GM12878 (cell line): Measurements from ENCODE around the gene MAP7D2. TPM values are rescaled to one million over a fixed set of nuclear protein-coding genes. Genes with fewer than 3 reads are reported as not detected.

Source experiments
- ATAC-seq: fragments of 200-7000 bp; cut with Tn5 transposase; 3 replicates; pipeline ENCODE4 v1.9.1; 2020; ENCODE audit warnings: mild to moderate bottlenecking, moderate library complexity
- BruUV-seq: library from RNA; stranded (reverse); fragments of 400-500 nt; replicated peaks from 2 replicates; lab custom pipeline; 2021; lab: Mats Ljungman, UMichigan
- CTCF ChIA-PET: fragments of 300-600 bp; sonication (Branson Sonifier 250); formaldehyde crosslinking; extraction: SDS; loops from one replicate; lab custom pipeline; 2021; ENCODE audit warnings: inconsistent platforms; lab: Yijun Ruan, JAX
- POLR2A ChIA-PET: fragments of 350-600 bp; formaldehyde crosslinking; extraction: SDS; loops from one replicate; lab custom pipeline; 2021; ENCODE audit warnings: inconsistent platforms; lab: Charles Lee
- RAD21 ChIA-PET: fragments of 300-600 bp; sonication (Branson Sonifier 250); formaldehyde crosslinking; loops from one replicate; lab custom pipeline; 2023; ENCODE audit warnings: antibody characterized with exemption; ENCODE audit not compliant: unreplicated experiment; lab: Charles Lee
- SMC1A ChIA-PET: fragments of 300-600 bp; sonication (Branson Sonifier 250); formaldehyde crosslinking; loops from one replicate; lab custom pipeline; 2023; ENCODE audit not compliant: unreplicated experiment, uncharacterized antibody; lab: Charles Lee
- DNase-seq: peaks from one replicate; pipeline ENCODE4 v3.0.0-alpha.2; 2011; ENCODE audit warnings: low read depth, low spot score
- FAIRE-seq: peaks from 3 replicates; lab custom pipeline; 2011; peaks lifted over from hg19 to GRCh38; lab: Jason Lieb, UNC
- H2AFZ ChIP-seq: 2 replicates; pipeline ENCODE4 v1.6.0; 2011; ENCODE audit warnings: low read depth, low read length, control low read depth; ENCODE audit not compliant: control insufficient read depth
- H3K27ac ChIP-seq: 2 replicates; pipeline ENCODE4 v1.5.1; 2011; ENCODE audit warnings: control low read depth; ENCODE audit not compliant: control insufficient read depth, insufficient read depth
- H3K27me3 ChIP-seq, 2 experiments: replicated peaks in 1 of 2; 2 replicates each; pipeline versions ENCODE4 v1.6.0 to v1.6.1; 2011; ENCODE audit warnings: low read length in 1 of 2; ENCODE audit not compliant: control insufficient read depth in 2 of 2, insufficient read depth in 2 of 2
- H3K36me3 ChIP-seq, 2 experiments: 2 replicates each; pipeline ENCODE4 v1.5.1; 2011; ENCODE audit warnings: low read length in 1 of 2; ENCODE audit not compliant: control insufficient read depth in 2 of 2, insufficient read depth in 2 of 2
- H3K4me1 ChIP-seq: 2 replicates; pipeline ENCODE4 v1.6.1; 2011; ENCODE audit warnings: mild to moderate bottlenecking, low read length, moderate library complexity, mixed read lengths; ENCODE audit not compliant: control insufficient read depth, insufficient read depth
- H3K4me2 ChIP-seq: 2 replicates; pipeline ENCODE4 v1.6.0; 2011; ENCODE audit warnings: control low read depth; ENCODE audit not compliant: control insufficient read depth, insufficient read depth
- H3K4me3 ChIP-seq: fragments of 200-600 bp; sonication (generic); 2 replicates; pipeline ENCODE4 v1.5.1; 2016
- H3K79me2 ChIP-seq: 2 replicates; pipeline ENCODE4 v1.6.0; 2011; ENCODE audit warnings: low read length; ENCODE audit not compliant: control insufficient read depth, insufficient read depth
- H3K9ac ChIP-seq: 2 replicates; pipeline ENCODE4 v1.8.0; 2011; ENCODE audit warnings: low read length, control low read depth, mixed read lengths; ENCODE audit not compliant: control insufficient read depth, insufficient read depth
- H3K9me3 ChIP-seq: replicated peaks from 3 replicates; pipeline ENCODE4 v1.5.1; 2011; ENCODE audit warnings: mild to moderate bottlenecking, low read length; ENCODE audit not compliant: control insufficient read depth, insufficient read depth
- H4K20me1 ChIP-seq: 2 replicates; pipeline ENCODE4 v1.6.0; 2011; ENCODE audit not compliant: control insufficient read depth, insufficient read depth
- BACH1 ChIP-seq: fragments of 450-650 bp; IDR thresholded peaks from 2 replicates; pipeline ENCODE4 v1.6.1; 2017; ENCODE audit warnings: mild to moderate bottlenecking, borderline replicate concordance
- E2F4 ChIP-seq: IDR thresholded peaks from 2 replicates; pipeline ENCODE4 v1.6.1; 2012; ENCODE audit warnings: low read depth, low read length, improper control_type of control experiment
- GABPA ChIP-seq: IDR thresholded peaks from 2 replicates; pipeline ENCODE4 v1.6.1; 2014; ENCODE audit warnings: antibody characterized with exemption, low read depth, mild to moderate bottlenecking, inconsistent platforms
- IRF5 ChIP-seq: fragments of 450-650 bp; IDR thresholded peaks from 2 replicates; pipeline ENCODE4 v1.6.1; 2017; ENCODE audit warnings: borderline replicate concordance
- POLR2AphosphoS2 ChIP-seq: IDR thresholded peaks from 2 replicates; pipeline ENCODE4 v1.6.1; 2011; ENCODE audit warnings: low read depth, mild to moderate bottlenecking, low read length, improper control_type of control experiment, moderate library complexity
- SPI1 ChIP-seq: IDR thresholded peaks from 2 replicates; pipeline ENCODE4 v1.6.1; 2011; ENCODE audit warnings: low read depth, mild to moderate bottlenecking, low read length, moderate library complexity, borderline replicate concordance; ENCODE audit not compliant: insufficient read depth
- USF2 ChIP-seq: IDR thresholded peaks from 2 replicates; pipeline ENCODE4 v1.6.1; 2011; ENCODE audit warnings: low read depth, low read length, improper control_type of control experiment, borderline replicate concordance
- WGBS: methylation state at CpG from one replicate; pipeline ENCODE4 v1.1.6; 2016; ENCODE audit warnings: low lambda C conversion rate; ENCODE audit not compliant: insufficient replicate concordance, insufficient coverage; ENCODE audit errors: missing lambda C conversion rate; 5-methylcytosine and 5-hydroxymethylcytosine counted together
- in situ Hi-C: fragments of 300-500 bp; cut with MboI; formaldehyde crosslinking; loops from 9 replicates; pipeline ENCODE4 v1.14.3; 2018; ENCODE audit warnings: mixed read lengths
- intact Hi-C: fragments of 100-400 bp; cut with micrococcal nuclease; formaldehyde crosslinking; loops from one replicate; pipeline ENCODE4 v1.14.2; 2022; ENCODE audit not compliant: unreplicated experiment
- polyA plus RNA-seq, 11 experiments: library from polyadenylated mRNA; depleted of rRNA in 4 of 11; unstranded in 6 of 11; stranded (reverse) in 5 of 11; fragments of >200 nt; fragmentation: Nextera tagmentation in 4 of 11; fragmentation: Illumina TruSeq in 1 of 11; extraction: Ambion mirVana in 4 of 11; extraction: Trizol in 1 of 11; gene quantifications; 1 replicate in 1 of 11; 2 replicates in 10 of 11; pipeline versions ENCODE4 v1.2.1 to v1.2.3, GENCODE V29; 2011 to 2016; ENCODE audit warnings: inconsistent platforms in 2 of 11, missing spikeins in 2 of 11, low read depth in 1 of 11
- total RNA-seq, 4 experiments: library from RNA; depleted of rRNA in 3 of 4; stranded (reverse); fragments of >200 nt in 3 of 4; fragmentation: Illumina TruSeq in 1 of 4; extraction: Trizol in 1 of 4; gene quantifications; 2 replicates each; pipeline versions ENCODE4 v1.2.1 to v1.2.3, GENCODE V29; 2013 to 2021
- TF ChIP-seq, protein P1 (sequence below): fragments of 450-650 bp; IDR thresholded peaks from 2 replicates; pipeline ENCODE4 v1.6.1; 2017; ENCODE audit warnings: low read depth, mild to moderate bottlenecking, moderate library complexity

The MAP7D2 gene
- total and polyA plus RNA-seq, 10 of the 15 experiments (the other 5 are each of a cell fraction or from before 2014, with no cell fraction given), result 0.06 to 18.4 (median 0.22) TPM

DNA sequence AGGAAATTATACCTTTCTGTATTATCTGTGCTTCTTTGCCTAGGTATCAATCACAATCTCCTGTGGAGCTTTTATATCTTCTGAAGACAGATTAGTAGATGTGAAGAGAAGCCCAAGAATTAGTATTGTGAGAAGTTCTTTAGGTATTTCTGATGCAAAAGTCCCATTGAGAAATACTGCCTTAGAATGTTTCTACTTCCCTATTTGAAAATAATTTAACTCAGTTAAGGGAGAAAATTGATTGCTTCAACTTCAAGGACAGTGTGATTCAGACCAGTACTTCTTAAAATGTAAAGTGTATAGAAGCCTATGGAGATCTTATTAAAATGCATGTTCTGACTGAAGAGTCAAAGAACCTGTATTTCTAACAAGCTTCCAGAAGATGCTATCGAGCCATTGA, 16.0 kb upstream of the MAP7D2 start:
- no peak overlapping the region for H2AFZ ChIP-seq
- no peaks in the 10 kb centered on the region for H3K4me1 ChIP-seq
- H3K9me3 ChIP-seq, result no peaks in the 10 kb centered on the region
- CTCF ChIA-PET, result interaction anchor here (0.7 to 2.4 kb wide), 5 partner anchors 9 to 388 kb away, joined by 3 to 6 read pairs (median 3); partner anchors contain the start of gene EIF1AX
- no peak for DNase-seq
- no peak for TF ChIP-seq SPI1
- TF ChIP-seq IRF5, result no peak
- TF ChIP-seq USF2, result no peak
- no peak for TF ChIP-seq GABPA
- no peak for TF ChIP-seq POLR2AphosphoS2
- TF ChIP-seq, protein P1, sequence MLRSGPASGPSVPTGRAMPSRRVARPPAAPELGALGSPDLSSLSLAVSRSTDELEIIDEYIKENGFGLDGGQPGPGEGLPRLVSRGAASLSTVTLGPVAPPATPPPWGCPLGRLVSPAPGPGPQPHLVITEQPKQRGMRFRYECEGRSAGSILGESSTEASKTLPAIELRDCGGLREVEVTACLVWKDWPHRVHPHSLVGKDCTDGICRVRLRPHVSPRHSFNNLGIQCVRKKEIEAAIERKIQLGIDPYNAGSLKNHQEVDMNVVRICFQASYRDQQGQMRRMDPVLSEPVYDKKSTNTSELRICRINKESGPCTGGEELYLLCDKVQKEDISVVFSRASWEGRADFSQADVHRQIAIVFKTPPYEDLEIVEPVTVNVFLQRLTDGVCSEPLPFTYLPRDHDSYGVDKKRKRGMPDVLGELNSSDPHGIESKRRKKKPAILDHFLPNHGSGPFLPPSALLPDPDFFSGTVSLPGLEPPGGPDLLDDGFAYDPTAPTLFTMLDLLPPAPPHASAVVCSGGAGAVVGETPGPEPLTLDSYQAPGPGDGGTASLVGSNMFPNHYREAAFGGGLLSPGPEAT, result no peak
- no peak for TF ChIP-seq BACH1
- no peak for TF ChIP-seq E2F4
- TF ChIP-seq, all 136 proteins: peak for 0
- Histone ChIP-seq H3K36me3 (peaks cover 0 to 40% of the 10 kb centered on the region in 2 experiments), H3K27ac (no peak overlapping the region), H3K4me3 (no peak overlapping the region), H3K9ac (no peak overlapping the region), H3K4me2 (no peak overlapping the region), H4K20me1 (no peaks in the 10 kb centered on the region), H3K79me2 (peaks cover 8% of the 10 kb centered on the region), H3K27me3 (no peaks in the 10 kb centered on the region)
- intact Hi-C loops, result loop anchor here (5.0 kb wide), 1 partner anchor 220 kb away; no protein-coding TSS in a partner anchor
- ChIA-PET POLR2A (interaction anchor here (0.6 kb wide), 1 partner anchor 222 kb away, joined by 3 read pairs; no protein-coding TSS in a partner anchor), SMC1A (interaction anchor here (0.9 to 1.8 kb wide), 3 partner anchors 12 to 228 kb away, joined by 4 to 7 read pairs (median 4); no protein-coding TSS in a partner anchor), RAD21 (interaction anchor here (0.9 to 1.2 kb wide), 3 partner anchors 9 to 386 kb away, joined by 3 to 4 read pairs (median 3); partner anchors contain the start of gene EIF1AX)
- in situ Hi-C loops, result no loop called here
- WGBS, result 70% methylated on average over 1 of the region's 1 CpG
- ATAC-seq (peak; percentile 10; the same call in 1 of the 3 replicates), FAIRE-seq (no peak)
- no TSS peak for BruUV-seq
